Bone marrow (tissue), 2 donors: Measurements from ENCODE around the gene RBMS1.
"Not testable (repeated sequence)": the region's sequence is repeated elsewhere in the genome, so short reads cannot be mapped to it uniquely, and the experiment has no call there.

Experiments used
- DNase-seq, 2 donors: peaks; one replicate each; lab custom pipeline; 2025; lab: John Stamatoyannopoulos, UW

RBMS1 gene

DNA sequence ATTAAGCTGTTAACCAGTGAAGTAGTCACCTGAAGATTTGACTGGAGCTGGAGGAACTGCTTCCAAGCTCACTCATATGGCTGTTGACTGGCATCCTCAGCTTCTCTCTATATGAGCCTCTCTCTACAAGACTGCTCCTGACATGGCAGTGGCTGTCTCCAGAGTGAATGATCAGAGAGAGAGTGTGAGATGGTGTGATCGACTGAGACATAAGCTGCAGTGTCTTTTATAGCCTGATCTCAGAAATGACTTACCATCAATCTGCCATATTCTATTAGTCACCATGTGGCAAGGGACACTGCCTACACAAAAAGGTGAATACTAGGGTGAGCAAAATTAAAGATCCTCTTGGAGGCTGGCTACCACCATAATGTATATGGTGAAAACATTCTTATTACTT is 7.8 kb upstream of the RBMS1 start:
- DNase-seq: no peak

DNA sequence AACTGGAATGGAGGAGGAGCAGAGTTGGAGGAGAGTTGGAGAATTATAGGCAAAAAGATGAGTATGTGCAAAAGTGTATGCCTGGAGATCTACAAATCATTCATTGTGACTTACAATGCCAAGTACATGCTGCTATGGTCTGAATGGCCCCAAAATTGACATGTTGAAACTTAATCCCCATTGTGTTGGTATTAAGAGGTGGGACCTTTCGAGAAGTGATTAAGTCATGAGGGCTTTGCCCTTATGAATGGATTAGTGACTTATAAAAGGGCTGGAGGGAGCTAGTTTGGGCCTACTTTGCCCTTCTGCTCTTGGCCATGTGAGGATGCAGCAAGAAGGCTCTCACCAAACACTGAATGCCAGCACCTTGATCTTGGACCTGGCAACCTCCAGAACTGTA is 6.3 kb upstream of the RBMS1 start:
- no peak for DNase-seq

DNA sequence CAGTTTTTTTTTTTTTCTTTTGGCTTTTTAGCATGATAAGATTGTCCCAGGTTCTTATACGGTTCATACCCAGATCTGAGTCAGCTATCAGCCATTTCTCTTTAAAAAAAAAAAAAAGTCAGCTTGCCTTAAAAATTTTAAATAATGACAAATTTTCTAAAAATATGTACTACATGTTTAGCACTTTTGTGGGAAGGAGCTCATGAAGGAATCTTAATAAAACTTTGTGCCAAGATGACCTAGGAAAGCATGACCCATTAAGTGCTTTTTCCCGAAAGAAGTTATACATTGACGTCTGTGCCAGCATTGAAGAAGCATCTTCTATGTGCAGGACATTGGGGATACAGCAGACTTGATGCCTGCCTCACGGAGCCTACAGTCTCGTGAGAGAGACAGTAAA is 4.5 kb upstream of the RBMS1 start:
- no peak for DNase-seq

DNA sequence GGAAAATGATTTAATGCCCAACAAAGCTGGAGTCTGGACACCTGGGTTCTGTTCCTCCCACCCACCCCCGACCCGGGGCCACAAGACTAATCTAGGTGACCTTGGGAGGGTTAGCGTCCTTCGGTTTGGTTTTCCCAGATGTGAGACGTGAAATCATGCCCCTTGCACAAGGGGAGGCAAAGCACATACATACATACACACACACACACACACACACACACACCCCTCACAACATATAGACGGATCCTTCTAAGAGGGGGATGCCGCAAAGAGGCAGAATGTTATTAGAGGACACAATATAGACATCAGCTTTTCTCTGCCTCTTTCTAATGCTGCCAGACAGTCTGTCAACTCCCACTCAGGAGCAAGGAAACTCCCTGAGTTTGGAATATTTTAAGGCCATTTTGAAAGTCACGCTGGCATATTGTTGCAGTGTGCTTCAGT is 616 bp upstream of the RBMS1 start:
- DNase-seq: no peak

DNA sequence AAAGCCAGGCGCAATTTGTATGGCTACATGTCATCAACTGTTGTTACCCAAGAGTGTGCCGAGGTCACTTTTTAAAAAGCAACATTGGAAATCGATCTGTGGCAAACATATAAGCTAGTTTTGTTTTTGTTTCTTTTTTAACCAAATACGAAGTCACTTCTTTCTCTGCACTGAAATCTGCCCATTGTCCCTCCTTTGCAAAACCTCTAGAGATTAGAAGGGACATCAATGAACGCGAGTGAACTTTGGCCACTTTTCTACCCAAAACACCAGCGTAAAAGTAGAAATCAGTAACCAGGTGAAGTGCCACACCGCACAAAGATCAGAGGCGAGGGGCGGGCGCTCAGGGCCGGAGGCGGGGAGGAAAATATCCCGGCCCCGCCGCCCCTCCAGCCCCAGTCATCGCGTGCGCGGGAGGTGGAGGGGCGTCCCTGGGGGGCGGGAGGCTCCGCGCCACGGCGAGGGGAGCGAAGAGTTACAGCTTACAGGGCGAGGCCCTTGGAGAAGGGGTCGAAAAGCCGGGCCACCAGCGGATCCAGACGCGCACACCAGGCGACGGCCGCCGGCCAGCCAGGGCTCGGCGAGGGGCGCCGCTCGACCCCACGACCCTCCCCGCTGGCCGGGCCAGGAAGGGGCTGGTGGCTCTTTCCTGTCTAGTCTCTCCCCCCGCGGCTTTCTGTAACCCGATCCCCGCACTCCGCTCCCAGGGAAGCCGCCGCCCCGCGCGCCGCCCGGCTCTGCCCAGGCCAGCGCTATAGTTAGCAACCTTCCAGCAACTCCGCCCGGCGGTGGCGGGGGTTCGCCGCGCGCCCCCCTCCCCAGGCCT is 993 bp downstream of the RBMS1 start:
- no peak for DNase-seq

DNA sequence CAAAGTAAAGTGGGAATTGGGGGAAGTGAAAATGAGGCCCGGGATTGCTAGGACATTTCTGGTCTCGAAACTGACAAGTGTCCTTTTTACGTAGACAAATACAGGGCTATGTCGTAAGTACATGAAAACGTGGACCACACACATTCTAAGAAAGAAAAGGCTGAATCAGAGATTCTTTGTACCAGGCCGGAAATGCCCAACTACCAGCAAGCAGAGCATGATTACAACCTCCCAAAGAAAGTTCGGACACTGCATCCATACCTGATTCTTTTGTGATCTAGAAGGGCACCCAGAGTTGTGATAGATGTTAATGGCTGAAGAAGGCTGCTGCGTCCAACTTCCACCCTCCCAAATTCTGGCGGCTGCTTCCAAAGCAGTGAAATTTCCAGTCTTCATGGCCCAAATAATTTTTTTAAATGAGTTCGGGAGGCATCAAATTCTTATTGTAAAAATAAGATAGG is 1.7 kb downstream of the RBMS1 start:
- no peak for DNase-seq

DNA sequence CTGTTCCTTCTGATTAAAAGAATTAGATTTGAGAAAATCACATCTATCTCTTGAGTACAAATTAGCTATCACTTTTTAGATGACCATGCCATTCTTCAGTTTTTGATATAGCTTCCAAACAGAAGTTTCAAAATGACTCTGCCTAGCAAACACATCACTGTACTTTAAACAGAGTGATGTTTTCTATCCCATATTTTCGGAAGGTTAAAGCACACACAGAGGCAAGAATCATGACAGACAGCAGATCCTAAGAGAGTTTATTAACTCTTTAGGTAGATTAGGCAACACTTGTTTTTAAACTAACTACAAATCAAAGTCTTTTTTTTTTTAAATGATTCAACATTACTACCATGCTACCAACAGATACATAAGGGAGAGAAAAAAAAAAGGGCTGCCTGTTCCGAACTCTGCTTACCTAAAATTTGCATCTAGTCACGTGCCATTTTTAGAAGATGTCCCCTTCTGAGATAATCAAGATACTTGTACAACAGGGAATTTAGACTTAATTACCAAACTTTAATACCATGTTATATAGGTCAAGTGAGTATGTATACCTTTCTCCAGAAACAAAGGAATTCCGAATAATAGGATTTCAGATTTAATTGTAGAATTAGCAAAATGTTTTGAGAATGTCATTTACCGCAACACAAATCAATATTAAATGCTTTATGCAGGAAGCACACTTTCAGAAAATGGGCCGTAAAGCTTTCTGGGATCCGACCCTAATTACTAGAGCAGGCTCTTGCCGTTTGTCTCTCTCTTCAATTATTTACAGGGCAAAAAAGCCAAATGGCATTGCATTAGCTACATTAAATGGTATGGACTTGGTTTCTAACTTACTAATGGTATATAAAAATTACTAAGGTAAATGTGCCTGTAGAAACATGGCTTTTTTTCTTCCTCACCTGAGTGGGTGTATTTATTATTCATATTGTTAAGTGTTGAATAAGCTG is 2.6 kb downstream of the RBMS1 start:
- DNase-seq: no peak

DNA sequence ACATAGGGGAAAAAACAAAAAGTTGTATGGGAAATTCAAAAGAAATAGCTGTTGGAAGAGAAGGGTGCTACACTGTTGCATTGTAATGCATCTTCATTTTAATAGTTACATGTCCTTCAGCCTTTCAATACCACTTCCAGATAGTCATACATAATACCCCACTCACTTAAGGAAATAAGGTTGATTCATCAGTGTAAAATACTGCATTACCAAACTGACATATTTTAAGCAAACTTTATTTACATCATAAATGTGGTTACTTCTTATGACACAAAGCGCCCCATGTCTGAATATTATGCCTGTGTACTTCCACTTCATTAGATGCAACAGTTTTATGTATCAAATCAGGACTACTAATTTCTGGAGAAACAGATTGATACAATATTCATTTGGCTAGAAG is 4.5 kb downstream of the RBMS1 start:
- DNase-seq: no peak

DNA sequence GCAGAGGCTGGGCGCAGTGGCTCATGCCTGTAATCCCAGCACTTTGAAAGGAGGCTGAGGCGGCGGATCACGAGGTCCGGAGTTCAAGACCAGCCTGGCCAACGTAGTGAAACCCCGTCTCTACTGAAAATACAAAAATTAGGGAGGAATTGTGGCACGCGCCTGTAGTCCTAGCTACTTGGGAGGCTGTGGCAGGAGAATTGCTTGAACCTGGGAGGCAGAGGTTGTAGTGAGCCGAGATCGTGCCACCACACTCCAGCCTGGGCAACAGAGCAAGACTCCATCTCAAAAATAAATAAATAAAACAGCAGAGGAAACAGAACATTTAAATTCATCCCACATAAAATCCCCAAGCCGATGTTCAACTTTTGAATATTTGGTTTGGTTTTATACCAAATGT is 5.3 kb downstream of the RBMS1 start:
- not testable (repeated sequence) for DNase-seq

DNA sequence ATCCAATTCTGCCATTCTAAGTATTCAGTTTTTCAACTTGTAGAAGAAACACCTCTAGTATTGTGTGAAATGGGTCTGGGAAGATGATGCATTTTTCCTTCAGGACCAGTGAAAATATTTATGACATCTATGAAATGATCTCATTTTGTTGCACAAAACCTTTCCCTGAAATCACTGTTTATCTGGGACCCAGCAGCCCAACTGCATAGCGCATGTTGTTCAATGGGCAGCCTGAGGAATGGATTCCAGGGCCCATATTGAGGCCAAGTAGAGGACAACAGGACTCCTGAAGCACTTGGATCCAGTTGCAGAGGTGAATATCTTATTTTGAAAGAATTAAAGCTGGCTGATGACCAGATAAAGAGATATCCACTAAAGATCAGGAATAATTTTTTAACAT is 7.3 kb downstream of the RBMS1 start:
- DNase-seq: no peak

DNA sequence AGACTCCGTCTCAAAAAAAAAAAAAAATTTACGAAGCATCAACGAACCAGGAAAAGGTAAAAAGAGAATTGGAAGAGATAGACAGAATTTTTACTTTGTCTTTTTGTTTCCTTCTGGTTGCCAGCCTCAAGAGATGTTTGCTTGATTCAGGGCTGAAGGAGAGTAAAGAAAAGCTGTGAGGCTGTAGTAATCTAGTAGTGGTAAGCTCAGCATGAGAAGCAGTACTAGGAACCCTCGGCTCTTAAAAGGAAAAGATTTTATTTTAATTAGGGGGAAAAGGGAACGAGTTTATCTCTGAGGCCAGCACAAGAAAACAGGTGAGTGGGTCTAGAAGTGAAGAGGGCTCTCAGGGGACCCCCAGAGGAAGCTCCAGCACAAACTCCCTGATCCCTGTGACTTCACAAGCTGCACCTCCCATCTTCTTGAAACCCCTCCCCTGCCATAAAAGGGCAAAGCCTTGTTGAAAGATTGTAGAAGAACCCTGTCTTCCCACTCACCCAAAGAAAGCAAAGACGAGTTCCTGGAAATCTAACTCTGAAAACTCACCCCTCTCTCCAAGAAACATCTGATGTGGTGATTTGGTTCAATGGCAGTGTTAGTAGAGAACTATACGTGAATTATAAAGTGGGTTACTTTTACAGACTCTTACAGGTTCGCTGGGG is 8.6 kb downstream of the RBMS1 start:
- DNase-seq: no peak

DNA sequence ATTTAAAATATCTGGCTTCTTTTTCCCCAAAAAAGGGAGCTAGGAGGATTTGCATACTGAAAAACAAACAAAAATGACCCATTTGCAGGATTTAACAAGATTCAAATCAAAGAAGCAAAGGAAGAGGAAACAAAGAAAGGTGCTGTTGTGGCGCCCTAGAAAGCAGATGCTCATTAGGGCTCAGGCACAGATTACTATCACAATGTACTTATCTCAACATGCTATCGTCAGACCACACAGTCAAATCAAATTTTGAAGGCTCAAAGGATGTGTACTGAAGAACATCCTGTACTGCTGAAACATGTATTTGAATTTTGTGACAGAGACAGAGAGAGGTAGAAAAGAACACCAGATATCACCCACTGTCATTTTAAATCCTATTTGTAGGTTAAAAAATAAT is 10.9 kb downstream of the RBMS1 start:
- DNase-seq: no peak

DNA sequence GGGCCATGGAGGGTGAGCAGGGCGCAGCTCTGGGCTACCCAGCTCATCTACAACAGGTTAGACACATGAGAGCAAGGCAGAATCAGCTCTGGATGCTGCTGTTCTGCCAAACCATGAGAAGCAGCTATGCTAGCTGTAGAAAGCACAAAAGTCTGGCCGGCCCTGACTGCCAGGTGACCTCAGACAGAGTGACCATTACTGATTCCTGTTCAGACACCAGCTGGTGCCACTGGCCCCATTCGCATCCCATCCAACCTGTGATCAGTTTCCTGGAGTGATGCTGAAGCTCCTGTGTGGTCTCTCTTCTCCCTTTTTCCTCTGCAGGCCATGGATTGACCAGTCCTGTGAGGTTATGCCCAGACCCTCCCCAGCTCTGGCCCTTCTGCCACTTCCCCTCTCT is 14.3 kb downstream of the RBMS1 start:
- no peak for DNase-seq

DNA sequence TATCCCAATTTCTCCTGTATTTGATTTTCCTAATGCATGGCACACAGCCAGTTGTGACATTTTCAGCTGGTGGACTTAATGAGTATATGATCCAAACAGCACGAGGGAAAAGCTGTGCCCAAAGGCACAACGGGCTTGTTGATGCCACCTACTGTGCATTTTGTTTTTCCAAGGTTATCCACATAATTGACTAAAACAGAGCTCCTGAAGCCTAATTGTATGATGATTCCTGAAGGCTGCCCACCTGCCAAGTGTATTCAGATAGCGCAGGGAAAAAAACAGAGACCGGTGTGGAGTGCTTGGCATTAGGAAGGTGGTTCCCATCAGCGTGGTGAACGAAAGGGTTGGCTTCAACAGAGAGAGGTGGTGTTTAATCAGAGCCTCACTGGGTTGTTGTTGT is 14.9 kb downstream of the RBMS1 start:
- DNase-seq: no peak

DNA sequence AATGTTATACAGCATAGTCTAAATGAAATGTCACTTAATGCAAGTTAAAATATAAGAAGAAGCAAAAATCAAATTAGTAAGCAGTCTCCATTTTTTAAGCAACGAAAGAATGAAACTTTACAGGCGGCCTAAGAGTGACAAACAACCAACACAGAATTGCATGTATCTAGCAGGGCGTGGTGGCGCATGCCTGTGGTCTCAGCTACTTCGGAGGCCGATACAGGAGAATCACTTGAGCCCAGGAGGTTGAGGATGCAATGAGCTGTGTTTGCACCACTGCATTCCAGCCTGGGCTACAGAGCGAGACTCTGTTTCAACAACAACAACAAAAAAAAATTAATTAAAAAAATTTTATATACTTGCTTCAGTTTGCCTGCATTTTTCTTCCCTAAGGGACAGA is 16.6 kb downstream of the RBMS1 start:
- DNase-seq: no peak

DNA sequence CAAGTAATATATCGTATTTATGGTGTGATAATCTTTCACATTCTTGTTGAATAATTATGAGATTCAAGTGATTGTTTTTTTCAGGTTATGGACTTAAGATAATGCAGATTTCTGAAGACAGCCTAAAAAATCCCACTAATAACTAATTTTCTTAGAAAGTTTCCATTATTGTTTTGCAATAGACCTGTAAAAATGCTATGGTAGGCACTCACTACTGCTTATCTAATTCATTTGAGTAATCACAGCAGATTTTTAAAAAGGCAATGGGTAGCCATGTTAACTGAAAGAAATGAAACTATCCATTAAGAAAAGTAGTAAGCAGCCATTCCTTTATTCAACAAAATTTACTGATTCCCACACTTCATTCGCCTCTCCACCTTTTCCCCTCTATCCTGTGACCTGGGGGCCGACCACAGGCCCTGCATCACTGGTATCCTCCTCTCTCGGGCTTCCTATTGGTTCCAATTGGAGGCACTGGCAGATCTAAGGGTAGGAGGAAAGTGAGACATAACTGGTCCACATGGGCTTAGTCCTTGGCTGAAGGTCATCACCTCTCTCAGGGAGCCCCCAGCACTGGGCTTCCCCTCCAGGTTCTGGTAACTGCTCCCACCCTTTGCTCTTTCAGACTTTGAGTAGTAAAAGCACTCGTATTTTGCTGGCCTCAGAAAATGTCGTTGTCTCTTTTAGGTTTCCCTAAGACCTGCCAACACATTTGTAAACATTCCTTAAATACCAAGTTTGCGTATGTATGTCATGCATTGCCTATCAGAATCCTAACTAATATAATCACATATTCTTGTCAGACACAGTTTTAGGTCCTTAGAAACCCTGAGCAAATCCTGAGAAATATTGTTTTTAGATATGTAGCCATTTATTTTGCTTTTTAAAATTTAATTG is 18.5 kb downstream of the RBMS1 start:
- DNase-seq: no peak

DNA sequence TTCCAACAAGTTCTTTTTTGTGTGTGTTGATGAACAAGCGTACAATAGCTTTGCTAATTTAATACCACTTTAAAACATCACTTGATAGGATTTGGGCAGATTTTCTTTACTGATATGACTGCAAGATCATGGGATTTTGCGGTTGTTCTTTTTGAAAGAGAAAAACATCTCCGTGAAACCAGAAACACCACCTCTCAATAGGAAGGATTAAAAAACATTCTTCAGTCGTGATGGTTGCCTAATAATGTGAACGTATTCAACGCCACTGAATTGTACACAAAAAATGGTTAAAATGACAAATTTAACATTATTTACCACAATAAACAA is 19.3 kb downstream of the RBMS1 start:
- no peak for DNase-seq

DNA sequence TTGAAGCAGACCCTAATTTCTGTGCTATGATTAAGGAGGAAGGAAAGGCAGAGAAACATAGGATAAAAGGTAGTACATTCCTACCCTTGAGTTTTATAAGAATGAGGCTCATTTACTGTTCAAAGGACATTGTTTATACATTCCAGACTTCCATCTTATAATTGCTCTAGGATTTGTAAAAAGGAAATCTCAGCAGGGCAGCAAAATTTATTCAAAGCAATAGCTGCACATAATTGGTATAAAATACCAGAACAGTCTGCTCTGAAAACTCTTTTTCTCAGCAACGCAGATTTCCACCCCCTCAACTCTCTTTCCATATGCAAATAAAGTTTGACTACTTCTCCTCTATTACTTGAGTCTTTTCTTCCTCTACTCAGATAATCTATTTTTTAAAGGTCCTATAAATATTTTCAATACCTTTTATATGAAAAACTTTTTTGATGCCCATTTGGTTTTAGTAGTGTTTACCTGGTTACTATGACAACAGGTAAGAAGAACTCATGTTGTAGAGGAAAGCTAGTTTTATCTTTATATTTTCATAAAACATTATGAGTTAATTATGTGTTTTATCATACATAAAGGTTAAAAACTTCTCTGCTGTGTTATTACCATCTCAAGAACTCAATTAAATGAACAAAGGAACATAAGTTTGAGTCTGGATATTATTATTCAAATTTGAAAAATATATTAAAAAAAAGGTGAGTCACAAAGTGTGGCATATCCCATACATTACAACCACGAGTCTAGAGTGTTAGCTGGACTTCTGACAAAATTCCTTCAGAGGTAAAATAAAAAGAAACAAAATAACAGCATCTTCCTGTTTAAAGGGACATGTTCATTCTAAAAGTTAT is 19.9 kb downstream of the RBMS1 start:
- no peak for DNase-seq

DNA sequence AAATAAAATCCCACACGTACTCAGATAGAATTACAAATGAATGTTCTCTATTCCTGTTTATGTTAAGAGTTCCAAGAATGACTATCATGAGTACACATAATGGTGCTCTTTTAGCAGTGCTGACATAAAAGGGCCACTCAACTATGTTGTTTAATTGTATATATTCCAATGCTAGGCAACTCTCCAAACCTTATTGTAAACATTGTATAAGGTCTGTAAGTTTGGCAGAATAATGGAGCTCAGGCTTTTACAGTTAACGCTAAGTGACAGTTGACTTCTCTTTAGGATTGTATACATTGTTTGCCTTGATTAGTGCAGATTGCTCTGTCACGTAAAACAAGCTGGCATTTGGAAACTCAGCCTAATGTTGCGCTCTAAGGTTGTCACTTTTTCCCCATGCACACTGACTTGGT is 20.8 kb downstream of the RBMS1 start:
- DNase-seq: no peak

DNA sequence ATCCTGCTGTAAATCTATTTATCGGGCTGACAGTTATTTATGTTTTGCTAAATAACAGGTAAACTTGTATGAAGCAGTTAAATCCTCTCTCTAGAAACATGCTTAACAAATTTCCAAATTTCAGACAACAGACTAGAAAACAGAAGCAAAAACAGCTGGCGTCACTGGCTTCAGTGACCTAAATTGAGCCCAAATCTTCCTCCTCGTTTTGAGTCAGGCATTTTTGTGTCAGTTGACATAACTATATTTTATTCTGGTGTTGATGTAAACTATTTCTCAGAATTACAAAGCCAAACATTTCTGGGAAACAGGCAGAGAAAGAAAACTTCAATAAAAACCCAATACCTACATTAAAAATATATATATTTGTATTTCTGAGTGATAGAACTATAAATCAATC is 21.7 kb downstream of the RBMS1 start:
- no peak for DNase-seq
